ENCODE data around the gene MGAT4D.
"Not testable (repeated sequence)": the region's sequence is repeated elsewhere in the genome, so short reads cannot be mapped to it uniquely, and the experiment has no call there.

Gene MGAT4D

DNA sequence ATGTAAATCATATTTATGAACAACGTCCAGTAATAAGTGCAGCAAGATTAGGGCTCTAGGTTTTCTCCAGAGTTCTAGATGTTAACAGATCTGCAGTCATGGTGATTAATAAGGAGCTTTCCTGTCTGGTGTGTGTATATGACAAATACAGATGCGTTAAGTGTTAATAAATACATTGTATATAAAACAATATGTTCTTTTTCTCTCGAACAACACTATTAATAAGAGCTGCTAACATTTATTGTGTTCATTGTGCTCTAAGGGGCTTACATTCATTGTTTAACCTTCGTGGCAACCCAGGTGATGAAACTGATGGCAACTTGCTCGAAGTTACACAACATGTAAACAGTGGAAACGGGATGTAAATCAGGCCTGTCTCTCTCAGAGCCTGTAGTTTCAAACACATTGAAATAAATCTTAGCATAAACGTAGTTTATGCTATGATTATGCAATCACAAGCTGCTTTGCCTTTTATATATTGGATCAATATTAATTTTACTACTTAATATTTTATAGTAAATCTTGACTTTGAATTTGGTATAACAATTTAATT lies 70.1 kb downstream of the MGAT4D start:
- Histone ChIP-seq H3K27ac (ENCODE audit: low read length) (no peak overlapping the region), H3K36me3 (ENCODE audit: control insufficient read depth in 1 of 2, insufficient read depth in 2 of 2, low read length in 2 of 2) (no peaks in the 10 kb centered on the region), H3K27me3 (ENCODE audit: low read depth, low read length) (no peaks in the 10 kb centered on the region), H3K4me3 (ENCODE audit: low read depth in 1 of 2, low read length in 2 of 2) (peak overlapping the region; percentile 77 to 93), H3K9me3 (ENCODE audit: control insufficient read depth in 1 of 2, low read length in 2 of 2) (no peaks in the 10 kb centered on the region), H3K4me1 (ENCODE audit: control insufficient read depth in 1 of 2, insufficient read depth in 2 of 2, low read length in 2 of 2) (peaks cover 0 to 13% of the 10 kb centered on the region in 2 donors)

DNA sequence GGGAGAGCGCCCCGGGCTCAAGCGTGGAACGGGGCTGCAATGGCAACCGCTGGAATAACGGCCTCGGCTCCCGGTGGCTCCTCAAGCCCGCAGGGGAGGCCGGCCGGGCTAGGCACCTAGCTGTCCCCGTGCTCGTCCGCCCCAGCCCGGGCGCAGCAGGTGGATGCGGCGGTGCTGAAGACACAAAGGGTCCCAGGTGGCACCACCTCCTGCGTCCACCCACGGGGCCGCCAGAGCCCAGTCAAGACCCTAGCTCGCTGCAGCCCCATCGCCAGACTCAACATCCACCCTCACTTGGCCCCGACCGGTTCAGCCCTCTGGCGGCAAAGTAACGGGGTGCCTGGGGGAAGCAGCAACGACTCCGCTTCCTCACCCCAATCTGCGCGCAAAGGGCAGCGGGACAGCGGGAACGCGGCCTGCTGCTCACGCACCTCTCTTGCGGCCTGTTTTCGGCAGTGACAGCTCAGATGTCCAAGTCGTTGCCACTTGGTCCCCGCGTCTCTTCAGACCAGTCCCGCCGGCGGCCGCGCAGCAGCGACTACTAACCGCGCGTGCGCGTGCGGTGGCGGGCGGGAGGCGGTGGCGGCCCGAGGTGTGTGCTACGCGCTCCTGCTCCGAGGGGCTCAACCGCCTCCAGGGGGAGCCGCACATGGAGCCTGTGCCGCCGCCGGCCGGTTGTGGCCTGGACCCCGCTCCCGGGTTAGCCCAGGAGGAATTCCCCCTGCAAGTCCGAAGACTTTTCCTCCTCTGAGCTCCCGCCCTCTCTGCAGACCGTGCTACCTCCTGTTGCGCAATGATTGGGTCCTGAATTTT lies 70.8 kb downstream of the MGAT4D start, which contains the start of gene CLGN:
CLGN (minus strand) TSS at position 543 of the 813 bp plus-strand sequence. CDS start 14,570 bp downstream, outside the sequence.
- H3K9me3 ChIP-seq (ENCODE audit: control insufficient read depth in 1 of 2, low read length in 2 of 2): no peaks in the 10 kb centered on the region
- H3K27me3 ChIP-seq (ENCODE audit: low read depth, low read length): no peaks in the 10 kb centered on the region
- H3K4me1 ChIP-seq (ENCODE audit: control insufficient read depth in 1 of 2, insufficient read depth in 2 of 2, low read length in 2 of 2): peaks cover 0 to 13% of the 10 kb centered on the region in 2 donors
- H3K36me3 ChIP-seq (ENCODE audit: control insufficient read depth in 1 of 2, insufficient read depth in 2 of 2, low read length in 2 of 2): no peaks in the 10 kb centered on the region
- H3K27ac ChIP-seq (ENCODE audit: low read length): no peak within 1 kb of the TSS
- H3K4me3 ChIP-seq (ENCODE audit: low read depth in 1 of 2, low read length in 2 of 2): peak within 1 kb of the TSS; percentile 77 to 93

DNA sequence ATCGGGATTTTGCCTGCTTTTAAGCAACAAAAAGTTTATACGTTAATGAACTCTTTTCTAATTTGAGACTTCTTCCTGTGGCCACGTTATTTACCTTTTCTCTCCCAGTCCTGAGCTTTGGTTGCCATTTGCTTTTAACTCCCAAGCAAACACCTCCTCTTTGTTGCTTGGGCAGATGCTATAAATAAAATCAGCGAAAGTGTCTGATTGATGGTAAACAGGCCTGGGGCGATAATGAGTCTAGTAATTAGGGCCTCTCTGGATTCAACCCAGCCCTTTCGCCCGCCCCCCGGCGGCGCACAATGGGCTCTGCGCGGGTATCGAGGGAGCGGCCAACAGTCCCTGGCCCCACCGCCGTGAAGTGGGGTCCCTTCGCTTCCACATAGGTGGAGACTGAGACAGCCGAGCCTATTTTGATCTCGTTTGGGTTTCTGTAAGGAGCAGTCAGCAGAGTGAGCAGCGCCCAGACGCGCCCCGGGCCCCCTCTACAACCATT lies 71.4 kb downstream of the MGAT4D start:
- H3K4me3 ChIP-seq (ENCODE audit: low read depth in 1 of 2, low read length in 2 of 2): peak overlapping the region; percentile 77 to 93
- H3K9me3 ChIP-seq (ENCODE audit: control insufficient read depth in 1 of 2, low read length in 2 of 2): no peaks in the 10 kb centered on the region
- peaks cover 0 to 13% of the 10 kb centered on the region in 2 donors for H3K4me1 ChIP-seq (ENCODE audit: control insufficient read depth in 1 of 2, insufficient read depth in 2 of 2, low read length in 2 of 2)
- H3K27me3 ChIP-seq (ENCODE audit: low read depth, low read length): no peaks in the 10 kb centered on the region
- no peak overlapping the region for H3K27ac ChIP-seq (ENCODE audit: low read length)
- no peaks in the 10 kb centered on the region for H3K36me3 ChIP-seq (ENCODE audit: control insufficient read depth in 1 of 2, insufficient read depth in 2 of 2, low read length in 2 of 2)

DNA sequence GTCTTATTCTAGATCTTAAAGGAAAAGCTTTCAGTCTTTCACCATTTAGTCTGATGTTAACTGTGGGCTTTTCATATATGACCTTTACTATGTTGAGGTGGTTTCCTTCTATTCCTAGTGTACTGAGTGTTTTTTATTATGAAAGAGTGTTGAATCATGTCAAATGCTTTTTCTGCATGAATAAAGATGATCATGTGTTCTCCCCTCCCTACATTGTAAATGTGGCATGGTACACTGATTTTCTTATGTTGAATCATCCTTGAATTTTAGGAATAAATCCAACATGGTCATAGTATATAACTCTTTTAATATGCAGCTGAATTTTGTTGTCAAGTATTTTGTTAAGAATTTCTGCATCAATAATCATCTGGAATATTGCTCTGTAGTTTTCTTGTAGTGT lies 75.0 kb downstream of the MGAT4D start:
- Histone ChIP-seq H3K9me3 (ENCODE audit: control insufficient read depth in 1 of 2, low read length in 2 of 2) (no peaks in the 10 kb centered on the region), H3K27me3 (ENCODE audit: low read depth, low read length) (no peaks in the 10 kb centered on the region), H3K27ac (ENCODE audit: low read length) (no peak overlapping the region), H3K36me3 (ENCODE audit: control insufficient read depth in 1 of 2, insufficient read depth in 2 of 2, low read length in 2 of 2) (no peaks in the 10 kb centered on the region), H3K4me1 (ENCODE audit: control insufficient read depth in 1 of 2, insufficient read depth in 2 of 2, low read length in 2 of 2) (peaks cover 0 to 12% of the 10 kb centered on the region in 2 donors), H3K4me3 (ENCODE audit: low read depth in 1 of 2, low read length in 2 of 2) (no peak overlapping the region)

DNA sequence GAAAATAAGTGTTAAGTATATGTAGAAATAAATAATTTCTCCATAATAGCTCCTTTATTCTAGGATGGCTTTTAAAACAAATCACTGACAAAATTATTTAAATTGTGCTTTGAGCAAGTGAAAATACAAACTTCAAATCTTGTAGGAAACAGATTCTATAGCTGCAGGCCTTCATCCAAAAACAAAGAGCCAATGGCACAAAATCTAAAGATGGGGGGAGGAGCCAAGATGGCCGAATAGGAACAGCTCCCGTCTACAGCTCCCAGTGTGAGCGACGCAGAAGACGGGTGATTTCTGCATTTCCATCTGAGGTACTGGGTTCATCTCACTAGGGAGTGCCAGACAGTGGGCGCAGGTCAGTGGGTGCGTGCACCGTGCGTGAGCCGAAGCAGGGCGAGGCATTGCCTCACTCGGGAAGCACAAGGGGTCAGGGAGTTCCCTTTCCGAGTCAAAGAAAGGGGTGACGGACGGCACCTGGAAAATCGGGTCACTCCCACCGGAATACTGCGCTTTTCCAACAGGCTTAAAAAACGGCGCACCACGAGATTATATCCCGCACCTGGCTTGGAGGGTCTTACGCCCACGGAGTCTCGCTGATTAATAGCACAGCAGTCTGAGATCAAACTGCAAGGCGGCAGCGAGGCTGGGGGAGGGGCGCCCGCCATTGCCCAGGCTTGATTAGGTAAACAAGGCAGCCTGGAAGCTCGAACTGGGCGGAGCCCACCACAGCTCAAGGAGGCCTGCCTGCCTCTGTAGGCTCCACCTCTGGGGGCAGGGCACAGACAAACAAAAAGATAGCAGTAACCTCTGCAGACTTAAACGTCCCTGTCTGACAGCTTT lies 84.7 kb downstream of the MGAT4D start:
- H3K9me3 ChIP-seq (ENCODE audit: control insufficient read depth in 1 of 2, low read length in 2 of 2); H3K4me1 ChIP-seq (ENCODE audit: control insufficient read depth in 1 of 2, insufficient read depth in 2 of 2, low read length in 2 of 2); H3K36me3 ChIP-seq (ENCODE audit: control insufficient read depth in 1 of 2, insufficient read depth in 2 of 2, low read length in 2 of 2); H3K27ac ChIP-seq (ENCODE audit: low read length); H3K4me3 ChIP-seq (ENCODE audit: low read depth in 1 of 2, low read length in 2 of 2); H3K27me3 ChIP-seq (ENCODE audit: low read depth, low read length): not testable (repeated sequence)

DNA sequence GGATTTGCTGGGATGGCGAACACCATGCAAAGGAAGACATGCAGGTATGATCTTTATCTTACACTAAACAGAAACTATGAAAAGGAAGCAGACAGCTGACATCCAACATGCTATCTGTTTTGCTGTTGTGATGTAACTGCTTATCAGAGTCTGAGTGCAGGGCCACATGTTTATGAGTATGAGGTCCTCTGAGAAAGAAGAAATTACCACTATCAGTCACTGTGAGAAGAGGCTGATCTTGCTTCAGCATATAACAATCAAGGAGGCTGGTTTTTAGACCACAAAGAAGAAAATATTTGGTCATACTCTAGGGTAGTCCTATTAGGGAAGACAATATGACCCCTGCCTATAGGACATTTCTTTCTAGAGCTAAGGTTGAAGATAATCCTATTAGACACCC lies 89.1 kb downstream of the MGAT4D start:
- no peaks in the 10 kb centered on the region for H3K27me3 ChIP-seq (ENCODE audit: low read depth, low read length)
- no peaks in the 10 kb centered on the region for H3K9me3 ChIP-seq (ENCODE audit: control insufficient read depth in 1 of 2, low read length in 2 of 2)
- H3K4me3 ChIP-seq (ENCODE audit: low read depth in 1 of 2, low read length in 2 of 2): no peak overlapping the region
- no peak overlapping the region for H3K27ac ChIP-seq (ENCODE audit: low read length)
- H3K36me3 ChIP-seq (ENCODE audit: control insufficient read depth in 1 of 2, insufficient read depth in 2 of 2, low read length in 2 of 2): no peaks in the 10 kb centered on the region
- H3K4me1 ChIP-seq (ENCODE audit: control insufficient read depth in 1 of 2, insufficient read depth in 2 of 2, low read length in 2 of 2): no peaks in the 10 kb centered on the region

DNA sequence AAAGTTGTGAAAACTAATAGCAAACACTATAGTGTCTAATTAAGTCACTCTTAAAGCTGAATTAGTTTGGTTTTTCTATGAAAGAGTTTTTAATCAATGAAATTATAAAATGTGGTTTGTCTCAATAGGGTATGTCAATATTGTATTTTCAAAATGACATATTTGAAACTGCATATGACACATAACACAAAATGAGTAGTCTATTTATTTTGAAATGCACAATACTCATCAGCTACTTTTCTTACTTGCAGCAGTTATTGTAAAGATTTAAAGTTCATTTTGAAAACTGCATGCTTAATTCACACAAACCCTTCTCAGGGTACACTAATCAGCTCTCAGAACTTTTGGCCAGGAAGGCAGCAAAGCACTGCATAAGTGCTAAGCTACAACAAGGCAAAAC lies 91.8 kb downstream of the MGAT4D start:
- no peak overlapping the region for H3K4me3 ChIP-seq (ENCODE audit: low read depth in 1 of 2, low read length in 2 of 2)

DNA sequence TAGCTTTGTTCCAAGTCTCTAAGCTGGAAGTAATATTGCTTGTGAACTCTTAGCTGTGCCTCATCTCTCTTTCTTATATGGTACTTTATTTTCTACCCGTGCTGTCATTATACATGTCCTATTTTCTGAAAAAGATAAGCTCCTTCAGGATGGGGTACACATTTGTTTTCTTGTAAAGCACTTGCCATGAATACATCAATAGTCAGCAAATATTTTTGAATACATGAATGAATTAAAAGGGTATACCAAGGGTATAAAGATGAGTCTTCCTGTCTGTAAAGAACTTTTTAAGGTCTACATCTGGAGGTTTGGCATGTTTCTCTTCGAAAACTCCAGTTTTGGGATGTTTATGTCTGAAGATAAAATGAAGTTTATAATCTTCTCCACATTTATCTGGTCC lies 98.0 kb downstream of the MGAT4D start:
- no peaks in the 10 kb centered on the region for H3K36me3 ChIP-seq (ENCODE audit: control insufficient read depth in 1 of 2, insufficient read depth in 2 of 2, low read length in 2 of 2)
- no peaks in the 10 kb centered on the region for H3K4me1 ChIP-seq (ENCODE audit: control insufficient read depth in 1 of 2, insufficient read depth in 2 of 2, low read length in 2 of 2)
- H3K4me3 ChIP-seq (ENCODE audit: low read depth in 1 of 2, low read length in 2 of 2): no peak overlapping the region
- no peaks in the 10 kb centered on the region for H3K27me3 ChIP-seq (ENCODE audit: low read depth, low read length)
- H3K27ac ChIP-seq (ENCODE audit: low read length): no peak overlapping the region
- H3K9me3 ChIP-seq (ENCODE audit: control insufficient read depth in 1 of 2, low read length in 2 of 2): no peaks in the 10 kb centered on the region

More for the DNA sequence above, 91.8 kb downstream of the MGAT4D start:
- Histone ChIP-seq H3K4me1 (ENCODE audit: control insufficient read depth in 1 of 2, insufficient read depth in 2 of 2, low read length in 2 of 2) (no peaks in the 10 kb centered on the region), H3K27me3 (ENCODE audit: low read depth, low read length) (no peaks in the 10 kb centered on the region), H3K36me3 (ENCODE audit: control insufficient read depth in 1 of 2, insufficient read depth in 2 of 2, low read length in 2 of 2) (no peaks in the 10 kb centered on the region), H3K27ac (ENCODE audit: low read length) (no peak overlapping the region), H3K9me3 (ENCODE audit: control insufficient read depth in 1 of 2, low read length in 2 of 2) (no peaks in the 10 kb centered on the region)

DNA sequence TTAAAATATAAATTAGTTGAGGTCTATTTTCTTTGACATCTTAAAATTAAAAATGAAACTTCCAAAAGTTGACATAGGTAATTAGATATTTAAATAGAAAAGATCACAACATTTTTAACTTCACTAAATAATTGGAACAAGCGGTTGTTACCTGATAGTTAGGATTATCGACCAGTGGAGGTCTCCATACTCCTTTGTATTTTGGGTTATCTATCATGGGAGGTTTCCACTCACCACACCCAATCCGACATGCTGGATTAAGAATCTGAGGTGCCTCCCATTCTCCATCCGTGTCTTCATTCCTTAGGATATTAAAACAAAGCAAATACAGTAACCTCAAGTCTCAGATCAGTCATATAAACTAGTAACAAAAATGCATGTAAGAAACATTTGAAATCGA lies 102.4 kb downstream of the MGAT4D start:
- Histone ChIP-seq H3K27ac (ENCODE audit: low read length) (no peak overlapping the region), H3K4me1 (ENCODE audit: control insufficient read depth in 1 of 2, insufficient read depth in 2 of 2, low read length in 2 of 2) (no peaks in the 10 kb centered on the region), H3K36me3 (ENCODE audit: control insufficient read depth in 1 of 2, insufficient read depth in 2 of 2, low read length in 2 of 2) (no peaks in the 10 kb centered on the region), H3K27me3 (ENCODE audit: low read depth, low read length) (no peaks in the 10 kb centered on the region), H3K9me3 (ENCODE audit: control insufficient read depth in 1 of 2, low read length in 2 of 2) (no peaks in the 10 kb centered on the region), H3K4me3 (ENCODE audit: low read depth in 1 of 2, low read length in 2 of 2) (no peak overlapping the region)

Data from muscle layer of duodenum (tissue), 2 donors.